HG02840 (cell line): ENCODE results near the gene THSD7A.
"Not testable (repeated sequence)": the region's sequence is repeated elsewhere in the genome, so short reads cannot be mapped to it uniquely, and the experiment has no call there.

Source experiments
- ATAC-seq: cut with Tn5 transposase; IDR thresholded peaks from one replicate; pipeline ENCODE4 v1.9.1; 2021; ENCODE audit warnings: mild to moderate bottlenecking, moderate library complexity, moderate number of reproducible peaks; ENCODE audit not compliant: unreplicated experiment, low FRiP score

Gene THSD7A

DNA sequence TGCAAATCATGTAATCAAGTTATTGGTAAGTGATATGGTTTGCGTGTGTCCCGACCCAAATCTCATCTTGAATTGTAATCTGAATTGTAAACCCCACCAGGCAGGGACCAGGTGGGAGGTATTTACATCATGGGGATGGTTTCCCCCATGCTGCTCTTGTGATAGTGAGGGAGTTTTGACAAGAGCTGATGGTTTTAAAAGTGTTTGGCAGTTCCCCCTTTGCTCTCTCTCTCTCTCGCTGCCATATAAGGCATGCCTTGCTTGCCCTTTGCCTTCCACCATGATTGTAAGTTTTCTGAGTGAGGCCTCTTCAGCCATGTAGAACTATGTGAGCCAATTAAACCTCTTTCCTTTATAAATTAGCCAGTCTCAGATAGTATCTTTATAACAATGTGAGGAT lies 302.6 kb downstream of the THSD7A start:
- ATAC-seq: no peak

DNA sequence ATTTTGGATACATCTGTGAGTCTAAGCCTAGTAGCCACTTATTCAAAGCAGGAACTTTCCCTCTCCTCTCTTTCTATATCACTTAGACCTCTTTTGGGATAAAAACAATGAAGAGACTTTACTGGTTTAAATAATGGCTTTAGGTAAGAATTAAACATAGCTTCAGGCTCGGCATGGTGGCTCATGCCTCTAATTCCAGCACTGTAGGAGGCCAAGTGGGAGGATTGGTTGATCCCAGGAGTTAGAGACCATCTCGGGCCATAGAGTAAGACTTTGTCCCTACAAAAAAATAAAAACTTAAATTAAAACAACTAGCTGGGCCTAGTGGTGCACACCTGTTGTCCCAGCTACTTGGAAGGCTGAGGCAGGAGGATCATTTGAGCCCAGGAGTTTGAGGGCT lies 304.3 kb downstream of the THSD7A start:
- ATAC-seq: no peak

DNA sequence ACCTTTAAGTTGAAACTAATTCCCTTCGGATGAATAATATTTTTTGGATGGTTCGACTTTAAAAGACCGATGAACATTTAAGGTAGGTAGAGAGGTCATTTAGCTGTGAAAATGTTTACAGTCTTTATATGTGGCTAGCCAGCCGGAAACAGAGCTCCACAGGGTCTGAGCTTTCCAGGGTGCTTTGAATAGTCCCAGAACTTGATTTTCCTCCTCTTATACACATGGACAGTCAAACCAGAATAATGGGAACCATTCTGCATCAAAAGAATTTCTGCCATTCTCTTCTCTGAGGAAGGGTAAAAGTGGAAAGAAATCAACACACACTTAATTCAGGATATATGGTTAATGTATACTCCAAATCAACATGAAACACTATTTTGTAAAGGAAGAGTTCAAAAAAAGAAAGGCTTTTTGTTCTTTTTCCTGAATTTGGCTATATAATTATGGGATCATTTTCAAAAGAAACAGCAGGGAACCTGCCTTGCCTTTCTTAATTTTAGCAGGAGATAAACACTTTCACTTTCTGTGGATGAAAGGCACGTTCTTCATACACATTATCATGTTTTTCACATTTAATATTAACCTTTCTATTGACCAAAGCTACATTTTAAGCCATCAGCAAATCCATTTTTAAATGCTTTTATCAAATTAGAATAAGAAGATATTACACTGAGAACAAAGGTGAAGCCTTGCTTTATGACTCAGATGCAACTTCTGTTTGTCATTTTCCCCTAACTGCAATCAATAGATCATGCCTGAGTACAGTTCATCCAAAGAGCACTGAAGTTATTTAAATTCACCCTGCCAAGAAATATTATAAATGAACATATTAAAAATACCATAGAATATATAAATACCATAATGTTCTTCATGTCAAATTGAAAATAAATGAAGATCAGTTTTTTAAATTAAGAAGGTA lies 307.3 kb downstream of the THSD7A start:
- no peak for ATAC-seq

DNA sequence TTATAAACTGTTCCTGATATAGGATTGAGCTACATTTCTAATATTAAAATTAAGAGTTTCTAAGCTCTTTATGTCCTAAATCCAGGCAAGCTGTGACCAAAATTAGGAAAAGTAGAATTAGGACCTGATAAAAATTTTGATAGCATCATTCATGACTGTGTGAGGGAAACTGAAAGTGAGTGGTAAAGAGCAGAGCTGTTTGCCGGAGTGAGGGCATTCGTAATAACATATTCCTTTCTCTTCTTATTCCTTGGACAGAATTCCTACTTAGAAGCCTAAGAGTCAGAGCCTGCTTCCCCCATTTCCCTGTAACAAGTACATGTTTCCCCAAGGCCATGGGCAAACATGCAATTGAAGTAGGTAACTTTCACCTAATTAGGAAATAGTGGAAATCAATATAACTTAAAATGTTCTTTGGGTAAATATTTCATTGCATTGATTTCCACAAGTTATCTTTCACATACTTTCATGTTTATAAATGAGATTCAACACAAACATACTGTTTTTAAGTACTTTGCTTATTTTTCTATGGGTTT lies 310.0 kb downstream of the THSD7A start:
- not testable (repeated sequence) for ATAC-seq

DNA sequence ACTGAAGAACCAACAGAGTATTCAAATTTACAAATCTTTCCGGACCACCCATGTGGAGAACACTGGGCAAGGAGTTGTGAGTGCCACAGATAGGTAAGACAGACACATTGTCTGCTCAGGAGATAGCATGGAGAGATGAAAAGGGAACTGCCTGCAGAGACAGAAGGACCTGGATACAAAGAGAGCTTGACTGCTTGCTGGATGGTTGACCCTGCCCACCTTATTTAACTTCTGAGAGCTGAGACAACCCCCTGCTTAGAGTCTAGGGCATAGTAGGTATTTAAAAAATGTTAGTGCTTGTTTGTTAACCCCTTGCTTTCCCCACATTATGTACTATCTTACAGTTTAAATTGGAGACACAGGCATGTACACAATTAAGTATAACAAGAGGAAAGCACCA lies 314.1 kb downstream of the THSD7A start:
- ATAC-seq: no peak

DNA sequence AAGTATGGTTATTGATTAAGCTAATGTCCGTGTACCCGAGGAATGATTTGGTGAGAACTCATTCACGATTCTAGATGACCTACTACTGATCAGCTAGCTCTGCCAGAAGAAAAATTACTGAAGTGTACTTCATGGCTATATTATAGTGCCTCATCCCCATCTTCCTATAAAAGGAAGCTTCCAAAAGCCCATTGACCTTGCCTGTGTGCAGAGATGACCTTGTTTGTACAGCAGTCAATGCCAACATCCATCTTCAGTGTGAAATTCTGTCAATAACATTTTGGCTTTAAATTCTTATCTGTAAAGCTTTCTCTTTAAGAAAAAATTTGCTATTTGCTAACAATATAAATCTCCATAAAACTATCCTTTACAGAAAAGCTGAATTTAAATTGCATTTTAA lies 315.7 kb downstream of the THSD7A start:
- no peak for ATAC-seq

DNA sequence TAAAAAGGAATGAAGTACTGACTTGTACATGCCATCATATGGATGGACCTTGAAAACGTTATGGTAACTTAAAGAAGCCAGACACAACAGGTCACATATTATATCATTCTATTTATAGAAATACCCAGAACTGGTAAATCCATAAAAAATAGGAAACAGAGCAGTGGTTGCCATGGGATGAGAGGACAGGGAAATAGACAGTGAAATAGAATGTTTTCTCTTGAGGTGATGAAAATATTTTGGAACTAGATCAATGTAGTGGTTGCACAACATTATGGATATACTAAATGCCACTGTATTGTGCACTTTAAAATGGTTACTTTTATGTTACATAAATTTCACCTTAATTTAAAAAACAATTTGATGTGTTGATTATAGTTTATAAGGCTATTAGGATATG lies 318.5 kb downstream of the THSD7A start:
- ATAC-seq: no peak

DNA sequence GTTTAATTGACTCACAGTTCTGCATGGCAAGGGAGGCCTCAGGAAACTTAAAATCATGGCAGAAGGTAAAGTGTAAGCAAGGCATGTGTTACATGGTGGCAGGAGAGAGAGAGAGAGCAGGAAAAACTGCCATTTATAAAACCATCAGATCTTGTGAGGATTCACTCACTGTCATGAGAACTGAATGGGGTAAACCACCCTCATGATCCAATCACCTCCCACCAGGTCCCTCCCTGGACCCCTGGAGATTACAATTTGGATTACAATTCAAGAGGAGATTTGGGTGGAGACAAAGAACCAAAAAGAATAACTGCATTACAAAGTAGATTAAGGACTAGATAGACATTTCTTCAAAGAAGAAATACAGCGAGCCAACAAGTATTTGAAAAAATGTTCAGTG lies 324.1 kb downstream of the THSD7A start:
- ATAC-seq: no peak

DNA sequence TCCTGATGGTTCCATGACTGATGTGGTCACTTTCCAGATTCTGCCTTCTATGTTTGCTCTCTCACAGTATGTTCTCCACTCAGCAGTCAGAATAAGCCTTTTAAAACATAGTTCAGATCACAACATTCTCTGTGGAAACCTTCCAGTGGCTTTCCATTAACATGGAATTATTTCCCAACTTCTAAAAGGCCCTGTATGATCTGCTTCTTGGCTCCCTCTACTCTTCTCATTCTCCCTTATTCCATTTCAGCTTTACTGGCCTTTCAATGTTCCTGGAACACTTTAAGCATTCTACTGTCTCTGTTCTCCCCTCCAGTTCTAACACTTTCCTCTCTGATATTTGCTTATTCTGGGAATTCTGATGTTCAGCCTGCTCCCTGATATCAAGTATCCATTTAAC lies 325.6 kb downstream of the THSD7A start:
- ATAC-seq: no peak

DNA sequence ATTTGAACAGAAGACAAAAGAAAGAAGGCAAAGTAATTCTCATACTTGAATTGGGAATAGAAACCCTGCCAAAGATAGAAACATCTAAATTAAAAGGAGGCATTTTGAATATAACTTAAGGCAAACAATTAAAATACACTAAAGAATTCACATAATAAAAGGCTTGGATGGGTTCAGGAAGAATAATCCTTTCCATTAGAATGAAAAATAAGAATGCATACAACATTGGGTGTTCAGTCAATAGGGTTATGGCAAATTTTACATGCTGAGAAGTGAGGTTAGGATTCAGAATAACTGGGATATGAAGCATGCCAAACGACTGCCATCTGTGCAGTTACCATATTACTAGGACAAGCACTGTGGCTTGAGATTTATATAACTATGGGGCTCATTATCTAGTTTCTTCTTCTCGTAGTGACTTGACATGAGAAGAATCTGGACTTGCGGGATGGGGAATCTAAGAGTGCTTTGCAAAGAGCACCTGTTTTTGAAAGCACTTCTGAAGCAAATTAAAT lies 326.5 kb downstream of the THSD7A start:
- no peak for ATAC-seq

DNA sequence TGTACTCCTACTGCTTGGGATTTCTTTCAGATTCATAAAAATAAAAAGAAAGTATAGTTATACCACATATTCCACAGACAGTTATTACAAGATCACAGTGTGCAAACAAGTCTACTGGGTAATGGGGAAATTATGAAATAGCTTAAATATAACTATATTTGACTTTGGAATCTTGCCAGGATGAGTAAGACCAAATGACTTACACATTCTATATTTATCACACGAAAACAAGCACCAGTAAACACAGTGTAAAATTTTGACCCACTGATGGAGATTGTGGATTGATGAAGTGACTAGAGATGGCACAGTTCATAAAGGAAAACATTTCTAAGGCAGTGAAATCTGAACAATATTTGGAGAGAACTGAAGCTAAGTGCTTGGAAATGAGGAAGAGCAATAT lies 339.7 kb downstream of the THSD7A start:
- ATAC-seq: no peak

DNA sequence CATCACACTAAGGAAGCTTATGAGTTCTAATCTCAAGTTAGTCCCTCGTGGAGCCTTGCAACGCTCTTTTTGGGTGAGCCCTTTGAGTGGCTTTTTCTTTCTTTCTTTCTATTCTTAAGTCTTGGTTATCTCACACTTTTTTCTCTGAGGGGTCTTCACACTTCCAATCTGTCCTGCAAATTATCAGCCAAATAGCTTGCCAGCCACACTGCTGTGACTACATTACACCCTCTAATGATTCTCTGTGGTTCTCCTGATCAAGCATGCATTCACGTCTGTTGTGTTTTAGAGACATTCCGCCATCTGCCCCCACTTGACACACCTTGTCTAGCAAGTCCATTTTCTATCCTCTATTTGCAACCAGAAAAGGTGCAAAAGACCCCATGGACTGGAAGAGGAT lies 340.2 kb downstream of the THSD7A start:
- no peak for ATAC-seq

DNA sequence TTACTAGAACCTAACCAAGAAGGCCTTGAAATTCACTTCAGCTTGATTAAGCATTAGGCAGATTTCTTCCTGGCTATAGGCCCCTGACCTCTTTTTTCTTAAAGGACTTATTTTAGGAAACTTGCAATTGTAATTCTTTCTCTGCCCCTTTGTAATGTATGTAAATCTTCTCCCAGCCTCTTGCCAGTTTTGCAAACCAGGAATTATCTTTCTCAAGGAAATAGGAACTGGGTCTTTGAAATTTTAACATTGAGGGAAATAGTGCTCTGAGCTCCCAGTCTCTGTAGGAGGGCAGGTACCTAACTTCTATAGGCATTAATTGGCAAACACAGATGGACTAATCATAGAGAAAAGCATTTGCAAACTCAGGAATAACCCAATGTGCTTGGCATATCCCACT lies 342.7 kb downstream of the THSD7A start:
- ATAC-seq: no peak

DNA sequence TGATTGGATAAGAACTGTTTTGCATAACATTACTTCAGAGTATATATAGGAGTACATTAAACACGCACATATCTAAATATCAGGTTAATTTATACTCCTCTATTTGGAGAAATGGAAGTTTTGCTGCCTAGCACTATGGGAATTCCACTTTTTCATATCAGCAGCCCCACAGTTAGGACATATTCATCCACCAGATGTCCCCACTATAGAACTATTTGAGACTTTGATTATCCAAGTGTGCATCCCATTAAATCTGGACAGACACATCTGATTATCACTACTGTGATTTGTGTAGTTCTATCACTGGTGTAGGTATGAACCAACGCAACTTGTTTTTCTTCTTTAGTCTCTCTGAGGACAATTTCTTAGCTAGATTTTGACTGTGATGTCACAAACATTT lies 345.7 kb downstream of the THSD7A start:
- no peak for ATAC-seq

DNA sequence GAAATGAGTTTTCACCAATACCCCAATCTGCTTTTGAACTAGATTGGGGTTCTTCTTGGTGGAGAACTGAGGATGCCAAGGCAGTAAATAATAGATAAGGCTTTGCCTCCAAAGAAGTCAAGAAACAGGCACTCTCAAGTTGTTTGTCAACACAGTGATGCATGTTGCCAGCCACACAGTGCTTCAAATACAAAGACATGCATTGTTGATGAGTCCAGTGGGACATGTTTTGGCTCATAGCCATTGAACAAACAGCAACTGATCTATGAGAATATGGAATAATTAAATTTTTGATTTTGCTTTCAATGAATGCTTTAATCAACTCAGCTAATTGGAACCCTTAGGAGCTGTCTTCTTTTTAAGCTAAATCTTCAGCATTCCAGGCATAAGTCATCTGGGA lies 346.4 kb downstream of the THSD7A start:
- no peak for ATAC-seq

DNA sequence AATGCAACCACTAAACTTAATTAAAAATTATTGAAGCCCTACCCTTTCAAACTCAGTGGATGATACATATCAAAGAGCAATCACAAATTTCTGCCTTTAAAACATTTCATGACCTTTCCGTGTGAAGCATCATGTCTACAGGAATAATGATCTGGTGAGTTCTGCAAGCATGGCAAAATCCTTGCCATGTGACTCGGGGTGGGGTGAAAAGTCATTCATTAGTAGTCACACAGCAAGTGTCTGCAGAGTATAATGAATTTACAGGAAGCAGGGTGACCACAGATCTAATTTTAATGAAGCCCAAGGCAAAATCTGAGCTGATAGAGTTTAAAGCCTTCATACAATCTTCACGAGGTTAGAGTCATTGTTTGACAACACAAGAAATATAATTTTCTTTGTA lies 351.9 kb downstream of the THSD7A start:
- no peak for ATAC-seq

DNA sequence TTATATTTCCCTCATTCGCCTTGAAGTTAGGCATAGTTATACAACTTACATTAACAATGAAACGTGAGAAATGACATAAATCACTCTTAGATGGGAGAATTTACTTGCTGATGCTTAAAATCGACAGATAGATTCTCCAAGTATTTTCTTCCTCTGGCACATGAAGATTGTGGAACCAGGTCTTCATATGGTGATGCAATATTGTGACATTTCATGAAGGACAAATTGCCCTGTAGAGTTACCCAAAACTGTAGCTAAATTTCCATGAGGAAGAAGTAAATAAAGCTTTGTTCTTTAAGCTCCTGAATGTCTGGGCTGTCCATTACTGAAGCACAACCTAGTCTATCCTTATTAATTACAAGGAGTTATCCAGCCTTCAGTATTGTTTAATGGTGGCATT lies 353.1 kb downstream of the THSD7A start:
- no peak for ATAC-seq

DNA sequence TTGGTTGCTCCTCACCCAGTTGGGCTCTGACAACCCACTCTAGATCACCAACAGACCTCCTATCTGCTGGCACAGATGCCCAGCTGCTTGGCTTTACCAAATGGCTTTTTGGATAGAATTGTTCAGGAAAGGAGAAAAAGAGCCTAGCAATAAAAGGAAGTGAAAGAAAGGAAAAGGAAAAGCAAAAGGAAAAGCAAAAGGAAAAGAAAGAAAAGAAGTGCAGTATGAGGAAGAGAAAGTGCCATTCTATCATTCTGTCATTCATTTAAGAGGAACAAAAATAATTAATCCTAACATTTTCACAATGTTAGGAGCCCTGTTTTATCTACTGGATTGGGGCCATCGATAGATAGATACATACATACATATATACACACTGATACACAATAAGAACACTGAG lies 353.6 kb downstream of the THSD7A start:
- no peak for ATAC-seq

DNA sequence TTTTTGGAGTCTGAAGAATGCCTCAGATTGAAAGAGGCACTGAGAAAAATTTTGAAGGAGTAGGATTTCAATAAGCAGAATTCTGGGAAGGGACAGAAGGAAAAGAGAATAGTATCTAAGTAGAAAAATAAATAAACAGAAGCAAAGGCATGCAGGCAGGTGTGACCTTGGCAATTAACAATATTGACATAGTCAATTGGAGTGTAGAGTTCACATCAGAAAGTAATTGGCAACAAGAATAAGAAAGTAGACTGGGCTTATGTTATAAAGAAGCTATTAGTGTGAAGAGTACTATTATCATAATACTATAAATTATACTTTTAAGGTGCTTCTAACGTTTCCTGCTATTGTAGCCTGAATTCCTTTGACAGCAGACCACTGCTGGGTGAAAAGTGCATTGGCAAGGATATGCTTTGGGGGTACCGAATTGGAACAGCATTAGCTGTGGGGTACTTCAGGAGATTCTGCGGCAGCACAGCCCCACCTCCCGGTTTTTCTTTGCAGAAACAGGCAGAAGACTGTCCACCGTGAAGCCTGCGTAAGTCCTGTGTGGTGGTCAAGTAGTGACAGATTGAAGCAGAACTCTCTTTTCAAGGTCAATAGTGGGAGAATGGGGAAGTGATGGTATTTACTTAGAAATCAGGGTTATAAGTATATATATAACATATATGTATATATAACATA lies 357.0 kb downstream of the THSD7A start:
- ATAC-seq: no peak

DNA sequence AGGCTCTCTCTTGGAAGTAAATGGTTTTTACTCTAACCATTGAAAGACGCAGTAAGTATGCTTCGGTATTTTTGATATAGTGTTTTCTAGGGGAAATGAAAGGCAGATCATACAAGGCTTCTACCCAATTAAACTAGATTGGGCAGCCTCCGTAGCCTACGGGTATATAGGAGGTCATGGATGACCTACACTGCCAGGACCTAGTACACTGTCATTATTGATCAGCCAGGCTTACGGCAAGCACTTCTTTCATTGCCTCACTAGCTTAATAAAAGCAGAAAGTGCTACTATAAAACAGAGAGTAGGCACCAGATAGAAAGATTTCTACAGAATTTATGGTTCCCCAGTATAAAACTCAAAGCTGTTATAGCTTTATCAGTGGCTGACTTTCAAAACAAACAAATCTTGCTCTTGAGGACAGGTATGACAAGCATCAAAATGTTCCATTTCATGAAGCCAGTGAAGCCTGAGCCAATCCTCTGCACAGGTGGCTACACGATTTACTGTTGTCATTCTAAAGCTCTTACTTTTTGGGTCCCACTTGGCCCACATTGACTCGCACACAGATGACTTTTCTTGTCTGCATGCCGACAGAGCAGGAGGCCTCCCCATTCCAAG lies 358.1 kb downstream of the THSD7A start:
- ATAC-seq: no peak

DNA sequence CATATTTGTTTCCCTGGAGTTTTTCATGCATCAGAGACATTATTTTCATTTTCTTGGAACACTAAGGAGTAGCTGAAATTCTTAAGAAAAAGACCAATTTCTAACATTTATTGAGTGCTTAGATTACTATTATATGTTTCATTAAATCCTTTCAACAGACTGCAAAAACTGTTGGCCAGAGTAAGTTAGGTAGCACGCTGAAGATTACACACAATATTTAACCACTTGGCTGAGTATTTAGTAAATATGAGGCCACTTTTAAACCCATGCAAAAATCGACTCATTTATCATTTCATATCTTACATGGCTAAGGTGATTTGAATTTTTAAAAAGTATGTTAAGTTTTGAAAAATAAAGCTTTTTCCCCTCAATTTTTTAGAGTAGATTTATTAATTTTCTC lies 358.8 kb downstream of the THSD7A start:
- ATAC-seq: no peak
